GM12801 (cell line): Measurements from ENCODE around the gene PPP2R2B.

ENCODE experiments used
- TF ChIP-seq, protein P1 (sequence below): IDR thresholded peaks from one replicate; pipeline ENCODE4 v1.5.1; 2011; ENCODE audit warnings: control low read depth; ENCODE audit not compliant: insufficient read length; ENCODE audit errors: extremely low read depth

PPP2R2B gene

DNA sequence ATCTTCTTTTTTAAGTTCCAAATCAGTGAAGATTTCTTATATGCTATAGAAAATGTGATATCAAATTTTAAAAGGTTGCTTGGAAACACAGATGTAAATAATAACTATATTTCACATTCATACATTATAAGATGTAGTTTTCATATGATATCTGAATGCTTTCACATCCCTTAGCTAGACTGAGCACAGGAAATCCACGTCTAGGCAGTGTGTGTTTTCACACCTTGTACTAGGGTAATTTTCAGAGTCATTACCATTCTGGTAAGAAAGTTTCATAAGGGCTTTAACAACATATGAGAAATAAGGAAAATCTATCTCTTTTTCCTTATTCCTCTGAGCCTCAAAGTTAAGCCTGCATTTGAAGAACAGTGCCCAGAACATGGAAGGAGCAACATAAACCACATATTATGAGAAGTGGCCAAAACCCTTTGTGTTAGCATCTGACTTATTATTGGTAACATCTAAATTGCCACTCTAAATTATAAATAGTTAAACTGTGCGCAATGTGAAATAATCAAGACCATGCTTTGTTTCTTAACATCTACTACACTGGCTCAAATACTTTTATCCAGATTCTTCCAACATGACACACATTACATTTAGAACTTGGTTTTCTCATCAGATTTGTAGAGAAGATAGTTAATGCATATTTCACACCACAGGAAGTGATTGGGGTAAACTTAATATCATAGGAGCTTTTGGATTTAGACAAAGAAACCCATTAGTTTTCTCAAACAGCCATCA is 113.3 kb downstream of the PPP2R2B start:
- TF ChIP-seq, protein P1, sequence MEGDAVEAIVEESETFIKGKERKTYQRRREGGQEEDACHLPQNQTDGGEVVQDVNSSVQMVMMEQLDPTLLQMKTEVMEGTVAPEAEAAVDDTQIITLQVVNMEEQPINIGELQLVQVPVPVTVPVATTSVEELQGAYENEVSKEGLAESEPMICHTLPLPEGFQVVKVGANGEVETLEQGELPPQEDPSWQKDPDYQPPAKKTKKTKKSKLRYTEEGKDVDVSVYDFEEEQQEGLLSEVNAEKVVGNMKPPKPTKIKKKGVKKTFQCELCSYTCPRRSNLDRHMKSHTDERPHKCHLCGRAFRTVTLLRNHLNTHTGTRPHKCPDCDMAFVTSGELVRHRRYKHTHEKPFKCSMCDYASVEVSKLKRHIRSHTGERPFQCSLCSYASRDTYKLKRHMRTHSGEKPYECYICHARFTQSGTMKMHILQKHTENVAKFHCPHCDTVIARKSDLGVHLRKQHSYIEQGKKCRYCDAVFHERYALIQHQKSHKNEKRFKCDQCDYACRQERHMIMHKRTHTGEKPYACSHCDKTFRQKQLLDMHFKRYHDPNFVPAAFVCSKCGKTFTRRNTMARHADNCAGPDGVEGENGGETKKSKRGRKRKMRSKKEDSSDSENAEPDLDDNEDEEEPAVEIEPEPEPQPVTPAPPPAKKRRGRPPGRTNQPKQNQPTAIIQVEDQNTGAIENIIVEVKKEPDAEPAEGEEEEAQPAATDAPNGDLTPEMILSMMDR: no peak

DNA sequence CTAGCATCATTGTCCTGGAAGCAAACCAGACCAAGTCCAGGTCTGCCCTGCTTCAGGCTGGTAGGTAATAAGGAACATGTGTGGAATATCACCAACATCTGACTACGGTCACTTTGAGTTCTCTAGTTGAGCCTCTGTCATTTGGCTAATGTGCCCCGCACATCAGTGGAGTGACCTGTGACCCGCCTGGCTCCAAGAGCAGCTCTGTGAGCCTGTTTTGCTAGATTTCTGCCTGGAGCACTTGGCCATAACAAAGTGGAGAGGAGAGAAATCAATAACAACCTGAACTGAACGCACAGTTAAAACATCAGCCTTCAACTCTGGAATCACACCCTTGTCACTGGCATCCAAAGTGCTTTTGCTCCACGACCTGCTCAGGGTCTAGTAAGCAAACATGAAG is 115.7 kb downstream of the PPP2R2B start:
- TF ChIP-seq, protein P1: no peak

DNA sequence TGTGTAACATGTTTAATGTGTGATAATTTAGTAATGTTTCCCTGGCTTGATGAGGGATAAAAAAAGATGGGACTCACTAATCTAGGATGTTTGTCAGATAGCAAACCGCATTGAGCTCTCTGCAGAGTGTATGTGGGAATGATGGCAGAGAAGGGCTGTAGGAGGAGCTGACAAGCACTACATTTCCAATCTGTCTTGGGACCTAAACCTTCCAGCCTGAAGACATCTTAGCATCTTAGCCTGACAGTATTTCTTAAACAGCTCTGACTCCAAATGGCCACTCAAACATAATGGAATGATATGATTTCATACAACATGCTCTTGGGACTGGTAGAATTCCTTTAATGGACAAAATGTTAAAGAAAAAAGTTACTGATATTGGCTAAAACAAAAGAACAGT is 116.7 kb downstream of the PPP2R2B start:
- TF ChIP-seq, protein P1: no peak

- TF ChIP-seq, protein P1: no peak
Observed at GRCh38 chr5:146758938-146759337, 119.6 kb downstream of the PPP2R2B start.

GRCh38 chr5:146758076-146758475 is 120.5 kb downstream of the PPP2R2B start:
- TF ChIP-seq, protein P1: no peak

- TF ChIP-seq, protein P1: no peak
Observed at GRCh38 chr5:146756546-146756945, 122.0 kb downstream of the PPP2R2B start.

- TF ChIP-seq, protein P1: no peak
Observed at GRCh38 chr5:146755793-146756192, 122.8 kb downstream of the PPP2R2B start.
